Measurements from ENCODE around the gene ZMAT2. TPM values are rescaled to one million over a fixed set of nuclear protein-coding genes. Genes with fewer than 3 reads are reported as not detected.
"Not testable (repeated sequence)": the region's sequence is repeated elsewhere in the genome, so short reads cannot be mapped to it uniquely, and the experiment has no call there.

The ZMAT2 gene
- total RNA-seq, 2 donors from 2014 or later: 50.9 to 72.1 TPM

GRCh38 chr5:140690941-140691924, 9.0 kb upstream of the ZMAT2 start, which contains the start of the genes HARS1 and HARS2:
TSS of gene HARS1 (minus strand) at chr5:140691370. CDS start at chr5:140691304, 66 bp downstream.
TSS of gene HARS2 (plus strand) at chr5:140691455. CDS start at chr5:140691649, 194 bp downstream.
- peak; percentile 81 to 87 for DNase-seq (ENCODE audit: low spot score in 2 of 2)
- Mint-ChIP-seq H3K9me3 (no peaks in the 10 kb centered on the region), H3K36me3 (peaks cover 18 to 22% of the 10 kb centered on the region in 2 donors)

GRCh38 chr5:140694276-140694675, 6.0 kb upstream of the ZMAT2 start:
- Mint-ChIP-seq H3K36me3 (peaks cover 23 to 33% of the 10 kb centered on the region in 2 donors), H3K27ac (no peak overlapping the region), H3K9me3 (no peaks in the 10 kb centered on the region)
- DNase-seq (ENCODE audit: low spot score in 2 of 2) (no peak), ATAC-seq (no peak)

More at GRCh38 chr5:140690941-140691924, 9.0 kb upstream of the ZMAT2 start, which contains the start of the genes HARS1 and HARS2:
- peak; percentile 95 to 97 for ATAC-seq
- peak within 1 kb of the TSS; percentile 97 to 99 for H3K27ac Mint-ChIP-seq

DNA sequence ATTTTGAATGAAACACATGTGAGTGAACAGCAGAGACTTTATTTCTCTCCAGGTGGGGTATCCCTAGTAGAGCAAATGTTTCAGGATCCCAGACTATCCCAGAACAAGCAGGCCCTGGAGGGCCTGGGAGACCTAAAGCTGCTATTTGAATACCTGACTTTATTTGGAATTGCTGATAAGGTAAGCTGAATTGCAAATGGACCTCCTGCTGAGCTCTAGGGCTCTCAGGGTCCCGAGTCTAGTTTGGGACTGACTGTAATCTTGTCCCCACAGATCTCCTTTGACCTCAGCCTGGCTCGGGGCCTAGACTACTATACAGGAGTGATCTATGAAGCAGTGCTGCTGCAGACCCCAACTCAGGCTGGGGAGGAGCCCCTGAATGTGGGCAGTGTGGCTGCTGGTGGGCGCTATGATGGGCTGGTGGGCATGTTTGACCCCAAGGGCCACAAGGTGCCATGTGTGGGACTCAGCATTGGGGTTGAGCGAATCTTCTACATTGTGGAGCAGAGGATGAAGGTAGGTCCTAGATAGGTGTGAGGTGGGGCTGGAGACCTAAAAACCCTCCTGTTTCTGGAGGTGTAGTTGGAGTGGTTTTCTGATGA, 3.3 kb upstream of the ZMAT2 start:
- Mint-ChIP-seq H3K36me3 (peaks cover 27 to 31% of the 10 kb centered on the region in 2 donors), H3K9me3 (no peaks in the 10 kb centered on the region), H3K27ac (no peak overlapping the region)
- DNase-seq (ENCODE audit: low spot score in 2 of 2) (no peak), ATAC-seq (no peak)

GRCh38 chr5:140707812-140708211, 7.6 kb downstream of the ZMAT2 start:
- no peak for DNase-seq (ENCODE audit: low spot score in 2 of 2)
- no peak for ATAC-seq
- H3K27ac Mint-ChIP-seq: no peak overlapping the region
- peaks cover 6 to 12% of the 10 kb centered on the region in 2 donors for H3K36me3 Mint-ChIP-seq
- no peaks in the 10 kb centered on the region for H3K9me3 Mint-ChIP-seq

- H3K27ac Mint-ChIP-seq: peak overlapping the region in 1 of 2 donors; percentile 97
- not testable (repeated sequence) for DNase-seq (ENCODE audit: low spot score in 2 of 2); H3K9me3 Mint-ChIP-seq; ATAC-seq; H3K36me3 Mint-ChIP-seq
These were observed 8.5 kb downstream of the ZMAT2 start for GRCh38 chr5:140708787-140709186.

- ATAC-seq: peak; percentile 91 to 94
- peak; percentile 89 to 90 for DNase-seq (ENCODE audit: low spot score in 2 of 2)
- Mint-ChIP-seq H3K27ac (peak overlapping the region; percentile 97 to 100), H3K36me3 (peaks cover 0 to 5% of the 10 kb centered on the region in 2 donors), H3K9me3 (no peaks in the 10 kb centered on the region)
These were observed 10.8 kb downstream of the ZMAT2 start for GRCh38 chr5:140710899-140711552.

DNA sequence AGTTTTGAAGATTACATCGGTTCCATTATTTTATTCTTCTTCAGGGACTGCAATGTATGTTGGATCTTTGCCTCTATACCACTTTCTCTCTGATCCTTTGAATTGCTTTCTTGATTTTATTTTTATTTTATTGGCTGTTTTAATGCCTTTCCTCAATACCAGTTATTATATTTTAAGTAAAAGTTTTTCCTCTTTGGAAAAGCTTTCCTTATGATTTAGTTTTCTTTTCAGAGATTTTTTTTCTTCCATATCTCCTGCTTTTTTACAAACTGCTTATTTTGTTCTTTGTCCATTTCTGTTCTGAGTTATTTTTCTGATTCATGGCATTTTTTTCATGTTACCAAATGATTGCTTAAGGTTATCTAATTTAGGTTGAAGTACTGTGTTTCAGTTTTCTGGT, 11.5 kb downstream of the ZMAT2 start:
- ATAC-seq (no peak), DNase-seq (ENCODE audit: low spot score in 2 of 2) (no peak)
- H3K27ac Mint-ChIP-seq: peak overlapping the region; percentile 97 to 100
- peaks cover 0 to 5% of the 10 kb centered on the region in 2 donors for H3K36me3 Mint-ChIP-seq
- H3K9me3 Mint-ChIP-seq: no peaks in the 10 kb centered on the region

DNA sequence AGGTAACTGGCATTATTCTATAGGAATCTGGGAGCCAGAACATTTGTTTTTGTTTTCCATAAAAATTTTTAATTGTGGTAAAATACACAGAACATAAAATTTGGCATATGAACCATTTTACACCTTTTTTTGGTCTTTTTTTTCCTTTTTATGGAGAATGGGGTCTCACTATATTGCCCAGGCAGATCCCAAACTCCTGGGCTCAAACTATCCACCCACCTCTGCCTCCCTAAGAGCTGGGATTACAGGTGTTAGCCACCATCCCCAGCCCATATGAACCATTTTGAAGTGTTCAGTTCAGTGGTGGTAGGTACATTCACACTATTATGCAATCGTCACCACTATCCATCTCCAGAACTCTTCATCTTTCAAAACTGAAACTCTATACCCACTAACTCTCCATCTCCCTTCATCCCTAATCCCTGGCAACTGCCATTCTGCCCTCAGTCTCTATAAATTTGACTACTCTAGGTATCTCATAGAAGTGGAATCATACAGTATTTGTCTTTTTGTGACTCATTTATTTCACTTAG, 13.4 kb downstream of the ZMAT2 start:
- ATAC-seq (no peak), DNase-seq (ENCODE audit: low spot score in 2 of 2) (no peak)
- peaks cover 0 to 5% of the 10 kb centered on the region in 2 donors for H3K36me3 Mint-ChIP-seq
- no peak overlapping the region for H3K27ac Mint-ChIP-seq
- H3K9me3 Mint-ChIP-seq: no peaks in the 10 kb centered on the region

GRCh38 chr5:140716238-140716637, 16.0 kb downstream of the ZMAT2 start:
- not testable (repeated sequence) for H3K9me3 Mint-ChIP-seq; H3K36me3 Mint-ChIP-seq; DNase-seq (ENCODE audit: low spot score in 2 of 2); H3K27ac Mint-ChIP-seq; ATAC-seq

- no peaks in the 10 kb centered on the region for H3K9me3 Mint-ChIP-seq
- DNase-seq (ENCODE audit: low spot score in 2 of 2) (no peak), ATAC-seq (no peak)
- H3K27ac Mint-ChIP-seq: peak overlapping the region in 1 of 2 donors; percentile 59
- H3K36me3 Mint-ChIP-seq: no peaks in the 10 kb centered on the region
These were observed 18.0 kb downstream of the ZMAT2 start for GRCh38 chr5:140718266-140718592.

GRCh38 chr5:140720738-140721137, 20.5 kb downstream of the ZMAT2 start:
- peak in 1 of 2 donors; percentile 35 for ATAC-seq
- not testable (repeated sequence) for DNase-seq (ENCODE audit: low spot score in 2 of 2); H3K36me3 Mint-ChIP-seq; H3K27ac Mint-ChIP-seq; H3K9me3 Mint-ChIP-seq

GRCh38 chr5:140721395-140721794, 21.1 kb downstream of the ZMAT2 start:
- not testable (repeated sequence) for H3K36me3 Mint-ChIP-seq; H3K9me3 Mint-ChIP-seq; H3K27ac Mint-ChIP-seq; DNase-seq (ENCODE audit: low spot score in 2 of 2); ATAC-seq

GRCh38 chr5:140725799-140726471, 25.7 kb downstream of the ZMAT2 start:
- peak overlapping the region; percentile 92 to 99 for H3K27ac Mint-ChIP-seq
- peaks cover 0 to 4% of the 10 kb centered on the region in 2 donors for H3K9me3 Mint-ChIP-seq
- peak; percentile 73 to 85 for DNase-seq (ENCODE audit: low spot score in 2 of 2)
- peak; percentile 96 to 97 for ATAC-seq
- H3K36me3 Mint-ChIP-seq: no peaks in the 10 kb centered on the region

GRCh38 chr5:140733098-140733497, 32.9 kb downstream of the ZMAT2 start:
- Mint-ChIP-seq H3K36me3 (peaks cover 5 to 15% of the 10 kb centered on the region in 2 donors), H3K27ac (no peak overlapping the region), H3K9me3 (peaks cover 0 to 10% of the 10 kb centered on the region in 2 donors)
- DNase-seq (ENCODE audit: low spot score in 2 of 2) (no peak), ATAC-seq (no peak)

GRCh38 chr5:140734354-140734753, 34.1 kb downstream of the ZMAT2 start:
- no peak overlapping the region for H3K27ac Mint-ChIP-seq
- H3K9me3 Mint-ChIP-seq: peaks cover 0 to 10% of the 10 kb centered on the region in 2 donors
- DNase-seq (ENCODE audit: low spot score in 2 of 2) (no peak), ATAC-seq (no peak)
- H3K36me3 Mint-ChIP-seq: peaks cover 5 to 15% of the 10 kb centered on the region in 2 donors

GRCh38 chr5:140737486-140737885, 37.2 kb downstream of the ZMAT2 start:
- DNase-seq (ENCODE audit: low spot score in 2 of 2): no peak
- ATAC-seq: no peak
- peaks cover 15 to 19% of the 10 kb centered on the region in 2 donors for H3K9me3 Mint-ChIP-seq
- no peak overlapping the region for H3K27ac Mint-ChIP-seq
- peaks cover 14 to 35% of the 10 kb centered on the region in 2 donors for H3K36me3 Mint-ChIP-seq
